ENCODE results near the gene DRICH1.
"Not testable (repeated sequence)": the region's sequence is repeated elsewhere in the genome, so short reads cannot be mapped to it uniquely, and the experiment has no call there.

Gene DRICH1

DNA sequence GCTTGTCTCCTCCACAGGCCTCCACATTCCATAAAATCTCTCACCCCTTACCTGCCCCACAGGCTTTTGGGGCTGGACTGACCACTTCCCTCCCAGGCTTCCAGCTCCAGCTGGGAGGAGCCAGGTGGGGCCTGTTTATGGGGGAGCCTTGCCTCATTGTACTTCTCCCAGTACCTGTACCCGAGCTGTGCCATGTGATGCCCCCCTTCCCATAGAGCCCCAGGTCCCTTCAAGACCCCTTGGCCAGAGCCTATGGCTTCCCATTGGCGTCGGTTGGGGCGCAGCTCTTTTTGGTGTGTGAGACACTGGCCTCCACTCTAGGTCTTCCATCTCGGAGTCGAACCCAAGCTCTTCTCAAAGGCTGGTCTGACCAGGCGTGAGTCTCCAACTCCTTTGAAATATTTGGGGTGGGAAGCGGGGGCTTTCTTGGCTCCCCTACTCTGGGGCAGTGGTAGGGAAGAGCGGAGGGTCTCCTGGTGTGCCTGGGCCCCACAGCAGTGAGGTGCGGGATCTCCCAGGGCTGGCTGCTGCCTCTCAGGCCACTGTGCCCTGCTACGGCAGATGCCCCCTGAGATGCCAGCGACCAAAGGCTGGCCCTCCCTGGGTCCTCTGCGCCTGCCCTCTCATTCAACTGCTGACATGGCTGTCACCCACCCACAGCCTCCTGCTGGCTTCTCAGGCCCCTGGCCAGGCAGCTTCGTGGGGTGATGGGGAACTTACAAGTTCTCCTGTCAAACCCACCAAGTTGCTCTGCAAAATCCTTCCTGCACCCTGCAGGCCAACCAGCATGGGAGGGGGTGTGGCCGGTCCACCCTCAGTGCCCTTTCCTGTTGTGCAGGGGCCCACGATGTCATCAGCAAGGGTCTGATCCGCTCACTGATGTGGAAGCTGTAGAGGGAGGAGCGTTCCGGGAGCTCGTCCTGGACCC lies 25.7 kb downstream of the DRICH1 start:
- in situ Hi-C loops (cut with MboI; ENCODE audit: low pct_unique_long_range_greater_than_20kb, low sequenced_read_pairs): no loop called here
- DNase-seq: no peak

DNA sequence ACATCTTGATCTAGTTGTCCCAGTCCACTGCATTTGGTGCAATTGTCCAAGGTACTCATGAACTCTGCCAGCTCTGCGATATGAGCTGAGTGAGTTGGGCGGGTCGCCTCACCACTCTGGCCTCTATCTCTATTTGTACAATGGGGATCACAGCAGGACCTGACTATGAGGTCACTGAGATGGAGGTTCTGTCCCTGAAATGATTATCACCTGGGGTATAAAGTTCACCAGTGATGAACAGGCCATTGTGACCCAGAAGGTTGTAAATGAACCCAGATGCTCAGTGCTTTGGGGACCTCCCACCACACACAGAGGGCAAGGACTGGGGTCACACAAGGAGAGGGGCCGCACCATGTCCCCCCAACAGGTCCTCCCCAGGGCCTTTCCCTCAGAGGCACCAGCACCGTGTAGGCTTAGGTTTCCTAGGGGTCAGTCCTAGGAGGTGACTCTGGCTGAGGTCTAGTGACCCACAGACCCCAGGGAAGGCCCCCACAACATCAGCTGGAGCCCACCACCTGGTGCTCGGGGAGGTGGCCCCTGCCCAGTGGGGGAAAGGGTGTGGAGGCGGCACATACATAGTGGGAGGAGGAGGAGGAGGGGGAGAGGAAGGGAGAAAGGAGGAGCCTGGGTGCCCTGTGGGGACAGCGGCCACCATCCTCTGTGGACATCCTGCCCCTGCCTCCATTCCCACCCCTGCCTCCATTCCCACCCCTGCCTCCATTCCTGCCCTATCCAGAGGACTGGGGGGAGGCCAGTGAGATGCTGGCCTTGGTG lies 27.0 kb downstream of the DRICH1 start:
- no peak for DNase-seq
- in situ Hi-C loops (cut with MboI; ENCODE audit: low pct_unique_long_range_greater_than_20kb, low sequenced_read_pairs): no loop called here

DNA sequence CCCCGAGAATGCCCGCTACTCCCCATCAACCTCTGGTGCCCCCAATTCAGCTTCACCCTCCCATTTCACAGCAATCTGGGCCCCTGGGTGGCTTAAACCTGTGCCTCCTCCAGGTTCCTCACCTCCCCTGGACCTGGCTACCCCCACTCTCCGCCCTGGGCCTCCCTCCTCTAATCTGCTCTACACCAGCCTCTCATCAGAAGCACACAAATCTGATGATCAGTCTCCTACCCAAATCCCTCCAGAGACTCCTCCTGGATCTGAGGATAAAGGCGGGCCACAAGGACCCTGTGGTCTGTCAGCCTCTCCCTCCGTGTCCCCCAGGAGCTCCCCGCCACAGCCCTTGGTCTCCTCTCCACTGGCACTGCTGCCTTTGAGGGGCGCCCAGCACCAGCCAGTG lies 28.9 kb downstream of the DRICH1 start:
- in situ Hi-C loops (cut with MboI; ENCODE audit: low pct_unique_long_range_greater_than_20kb, low sequenced_read_pairs): no loop called here
- DNase-seq: no peak

DNA sequence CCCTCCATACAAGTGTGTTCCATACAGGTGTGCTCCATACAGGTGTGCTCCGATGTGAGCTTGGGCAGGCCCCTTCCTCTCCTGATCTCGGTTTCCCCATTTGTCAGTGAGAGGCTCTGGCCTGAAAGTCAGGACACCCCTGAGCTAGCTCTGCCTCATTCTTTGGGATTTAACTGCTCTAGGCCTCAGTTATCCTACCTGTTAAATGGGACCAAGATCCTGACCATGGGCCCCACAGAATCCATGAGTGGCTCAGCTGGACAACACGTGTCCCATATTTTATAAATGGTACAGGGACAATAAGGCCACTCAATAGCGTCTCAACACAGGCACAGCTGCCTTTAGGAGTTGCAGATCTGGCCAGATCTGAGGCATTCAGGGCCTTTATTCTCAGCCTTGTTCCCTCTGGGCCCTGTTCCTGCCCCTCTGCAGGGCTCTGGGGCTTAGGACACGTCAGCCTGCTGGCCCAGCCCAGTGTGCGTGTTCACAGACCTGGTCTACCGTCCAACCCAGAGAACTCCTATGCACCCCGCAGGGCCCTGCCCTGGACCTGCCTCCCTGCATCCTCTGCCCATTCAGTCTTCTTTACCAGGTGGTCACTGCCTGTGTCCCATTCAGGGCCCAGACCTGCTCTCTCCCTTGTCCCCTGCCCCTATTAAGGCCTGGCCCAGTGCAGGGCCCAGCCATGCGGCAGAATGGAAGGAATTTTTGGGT lies 33.2 kb downstream of the DRICH1 start:
- in situ Hi-C loops (cut with MboI; ENCODE audit: low pct_unique_long_range_greater_than_20kb, low sequenced_read_pairs): loop anchor here (10.0 kb wide), 1 partner anchor 204 kb away; no protein-coding TSS in a partner anchor

DNA sequence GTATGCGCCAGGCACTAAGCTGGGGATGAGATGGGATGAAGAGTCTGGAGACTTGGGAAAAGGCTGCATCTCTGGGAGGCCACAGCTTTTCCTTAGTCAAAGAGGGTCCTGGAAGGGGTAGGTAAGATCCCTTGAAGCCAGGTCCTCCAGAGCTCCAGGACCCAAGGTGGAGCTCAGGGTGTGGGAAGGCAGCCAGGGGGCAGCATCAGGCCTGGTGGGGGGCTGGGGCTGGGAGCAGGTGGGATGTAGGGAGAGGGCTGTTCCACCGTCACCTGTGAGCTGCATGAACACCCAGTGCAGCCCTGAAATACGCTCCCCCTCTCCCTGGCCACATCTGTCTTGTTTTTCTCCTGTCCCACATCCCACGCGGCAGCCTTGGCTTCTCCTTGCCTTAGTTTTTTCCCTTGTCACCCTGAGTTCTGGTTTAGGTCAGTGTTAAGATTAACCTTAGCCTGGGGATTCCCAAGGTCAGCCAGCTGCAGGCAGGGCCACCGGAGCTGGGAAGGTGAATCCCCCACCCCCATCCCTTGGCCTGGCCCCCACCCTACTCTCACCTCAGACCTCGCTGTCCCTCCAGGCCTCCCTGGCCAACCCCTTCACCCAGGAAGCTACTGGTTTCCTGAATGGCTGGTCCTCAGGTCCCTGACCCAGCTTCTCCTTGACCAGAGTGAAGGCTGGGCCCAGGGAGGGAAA lies 34.4 kb downstream of the DRICH1 start:
- in situ Hi-C loops (cut with MboI; ENCODE audit: low pct_unique_long_range_greater_than_20kb, low sequenced_read_pairs): loop anchor here (10.0 kb wide), 1 partner anchor 203 kb away; no protein-coding TSS in a partner anchor
- not testable (repeated sequence) for DNase-seq

More for the DNA sequence above, 33.2 kb downstream of the DRICH1 start:
- no peak for DNase-seq

DNA sequence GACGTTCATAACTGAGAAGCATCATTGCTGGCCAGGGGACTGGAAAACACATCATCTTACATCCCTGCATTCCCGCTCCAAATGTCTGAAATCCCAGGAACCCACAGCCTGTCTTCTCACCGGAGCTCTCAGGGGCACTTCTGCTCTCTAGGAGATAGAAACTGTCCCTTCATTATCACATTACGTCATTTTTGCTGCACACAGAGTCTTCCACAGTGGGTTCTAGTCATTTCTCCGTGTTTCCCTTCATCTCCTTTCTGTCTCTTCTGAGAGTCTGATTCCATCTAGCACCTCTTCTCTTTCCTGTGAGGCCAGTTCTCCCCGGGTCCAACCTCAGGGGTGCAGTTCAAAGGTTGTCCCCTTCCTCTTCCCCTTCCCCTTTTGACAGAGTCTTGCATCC lies 36.2 kb downstream of the DRICH1 start:
- in situ Hi-C loops (cut with MboI; ENCODE audit: low pct_unique_long_range_greater_than_20kb, low sequenced_read_pairs): loop anchor here (10.0 kb wide), 1 partner anchor 201 kb away; no protein-coding TSS in a partner anchor
- DNase-seq: not testable (repeated sequence)

DNA sequence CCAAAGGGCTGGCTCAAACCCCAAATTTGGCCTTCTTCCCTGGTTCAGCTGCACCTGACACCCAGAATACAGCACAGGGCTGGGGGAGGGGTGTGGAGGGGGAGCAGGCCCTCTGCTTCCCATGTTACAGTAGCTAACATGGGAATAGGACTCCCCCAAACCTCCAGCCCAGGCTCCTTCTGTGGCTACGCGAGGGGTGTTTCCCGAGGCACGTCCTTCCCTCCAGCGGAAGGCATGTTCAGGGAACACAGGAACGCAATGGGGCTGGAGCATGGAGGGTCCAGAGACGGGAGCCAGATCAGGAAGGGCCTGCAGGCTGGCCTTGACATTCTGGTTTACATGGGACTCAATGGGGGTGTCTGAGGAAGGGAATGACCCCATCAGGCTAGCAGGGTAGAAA lies 40.3 kb downstream of the DRICH1 start:
- in situ Hi-C loops (cut with MboI; ENCODE audit: low pct_unique_long_range_greater_than_20kb, low sequenced_read_pairs): loop anchor here (10.0 kb wide), 1 partner anchor 197 kb away; no protein-coding TSS in a partner anchor
- no peak for DNase-seq

DNA sequence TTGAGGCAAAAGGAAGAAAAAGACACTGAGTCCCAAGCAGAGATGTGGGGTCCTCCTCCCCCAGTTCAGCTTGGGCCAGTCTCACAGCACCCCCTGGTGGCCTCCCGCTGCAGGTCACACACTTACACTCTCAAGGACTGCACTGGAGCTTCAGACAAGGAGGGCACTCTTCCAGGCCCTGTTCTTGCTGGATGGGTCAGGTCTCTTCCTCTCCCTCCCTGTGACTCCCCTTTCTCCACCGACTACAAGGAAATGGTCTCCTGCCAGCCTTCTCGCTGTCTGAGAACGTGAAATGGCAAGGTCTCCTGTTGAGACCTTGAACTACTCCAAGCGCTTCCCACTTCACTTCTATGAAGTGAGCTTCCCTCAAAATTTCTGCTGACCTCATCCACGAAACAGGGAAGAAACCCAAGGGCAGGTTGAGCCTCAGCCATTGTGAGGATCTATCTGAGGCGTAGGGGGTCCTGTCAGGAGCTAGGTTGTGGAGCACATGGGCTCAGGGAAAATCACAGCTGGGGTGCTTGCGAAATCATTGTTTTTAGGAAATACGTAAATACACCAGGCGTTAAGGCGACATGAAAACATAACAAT lies 40.8 kb downstream of the DRICH1 start:
- in situ Hi-C loops (cut with MboI; ENCODE audit: low pct_unique_long_range_greater_than_20kb, low sequenced_read_pairs): loop anchor here (10.0 kb wide), 1 partner anchor 196 kb away; no protein-coding TSS in a partner anchor
- DNase-seq: peak; percentile 79

DNA sequence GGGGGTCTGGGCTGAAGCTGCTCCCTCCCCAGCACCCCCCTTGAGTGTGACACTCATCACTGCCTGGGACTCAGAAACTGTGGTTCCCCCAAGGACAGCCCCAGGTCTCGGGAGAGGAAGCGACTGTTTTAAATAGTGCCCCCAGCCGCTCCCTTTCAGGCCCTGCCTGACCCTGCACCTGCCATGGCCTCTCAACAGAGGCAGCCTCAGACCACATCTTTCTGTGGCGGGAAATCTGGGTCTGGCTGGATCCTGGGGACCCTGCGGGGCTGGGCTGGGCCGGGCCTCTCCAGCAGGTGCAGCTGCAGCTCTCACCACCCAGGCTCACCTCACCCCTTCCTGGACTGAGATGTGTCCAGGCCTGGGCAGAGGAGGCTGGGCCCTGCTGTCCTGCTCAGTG lies 48.3 kb downstream of the DRICH1 start:
- in situ Hi-C loops (cut with MboI; ENCODE audit: low pct_unique_long_range_greater_than_20kb, low sequenced_read_pairs): no loop called here
- no peak for DNase-seq

DNA sequence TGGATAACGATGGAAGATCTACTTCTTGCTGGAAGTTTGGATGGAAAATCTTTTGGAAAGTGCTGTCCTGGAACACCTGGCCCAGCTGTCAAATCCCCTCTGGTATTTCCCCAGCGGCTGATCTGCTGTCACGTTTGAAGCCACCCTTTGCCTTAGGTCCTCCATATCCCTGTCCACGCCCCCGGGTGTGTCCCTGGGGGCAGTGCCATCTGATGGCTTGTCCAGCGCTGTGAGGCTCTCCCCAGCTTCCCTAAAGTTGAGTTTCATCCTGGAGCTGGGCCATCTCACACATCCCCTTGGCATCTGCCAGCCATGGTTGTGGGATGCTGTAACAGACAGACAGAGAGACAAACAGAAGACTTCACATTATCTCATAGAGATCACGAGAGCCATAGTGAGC lies 49.0 kb downstream of the DRICH1 start:
- no peak for DNase-seq
- in situ Hi-C loops (cut with MboI; ENCODE audit: low pct_unique_long_range_greater_than_20kb, low sequenced_read_pairs): no loop called here

DNA sequence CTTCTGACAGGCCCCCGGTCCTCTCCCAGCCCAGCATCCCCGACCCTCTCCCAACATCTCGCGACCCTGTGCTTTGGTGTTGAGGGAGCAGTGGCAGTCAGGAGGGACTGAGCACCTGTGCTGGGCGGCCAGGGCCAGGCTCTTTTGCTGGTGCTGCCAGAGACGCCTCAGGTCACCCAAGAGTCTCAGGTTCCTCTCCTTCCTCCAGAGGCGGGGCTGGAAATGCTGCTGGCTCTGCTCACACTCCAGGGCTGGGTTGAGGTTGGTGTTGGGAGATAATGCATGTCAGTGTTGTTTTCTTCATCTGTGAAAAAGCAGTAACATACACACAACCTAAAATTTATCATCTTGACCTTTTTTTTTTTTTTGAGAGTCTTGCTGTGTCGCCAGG lies 50.9 kb downstream of the DRICH1 start:
- no peak for DNase-seq
- in situ Hi-C loops (cut with MboI; ENCODE audit: low pct_unique_long_range_greater_than_20kb, low sequenced_read_pairs): no loop called here

DNA sequence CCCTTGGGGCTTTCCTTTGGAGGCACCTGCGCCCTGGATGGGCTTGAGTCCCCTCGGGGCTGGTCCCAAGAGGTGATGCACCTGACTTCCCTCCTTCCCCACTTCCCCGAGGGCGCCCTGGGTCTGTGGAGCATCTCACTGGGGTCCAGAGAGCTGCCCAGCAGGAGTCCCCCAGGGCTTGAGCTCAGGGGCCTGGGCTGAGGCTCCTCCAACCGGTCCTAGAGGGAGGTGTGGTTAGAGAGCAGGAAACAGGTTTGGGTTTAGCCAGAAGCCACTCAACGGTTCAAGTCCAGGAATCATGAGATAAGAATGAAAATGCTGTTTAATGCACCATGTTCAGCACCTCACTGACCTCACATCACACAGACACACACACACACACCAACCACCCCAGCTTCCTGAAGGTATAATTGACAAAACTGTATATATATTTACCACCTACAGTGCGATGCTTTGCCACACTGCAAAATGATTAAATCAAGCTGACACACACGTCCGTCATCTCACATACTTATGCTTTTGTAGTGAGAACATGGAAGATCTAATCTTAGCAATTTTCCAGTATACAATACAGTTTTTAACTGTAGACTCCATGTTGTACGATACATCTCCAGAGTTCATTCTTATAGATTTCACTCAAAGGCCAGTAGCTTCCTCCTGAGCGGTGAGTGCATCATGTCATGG lies 51.4 kb downstream of the DRICH1 start:
- DNase-seq: peak; percentile 85
- in situ Hi-C loops (cut with MboI; ENCODE audit: low pct_unique_long_range_greater_than_20kb, low sequenced_read_pairs): no loop called here

DNA sequence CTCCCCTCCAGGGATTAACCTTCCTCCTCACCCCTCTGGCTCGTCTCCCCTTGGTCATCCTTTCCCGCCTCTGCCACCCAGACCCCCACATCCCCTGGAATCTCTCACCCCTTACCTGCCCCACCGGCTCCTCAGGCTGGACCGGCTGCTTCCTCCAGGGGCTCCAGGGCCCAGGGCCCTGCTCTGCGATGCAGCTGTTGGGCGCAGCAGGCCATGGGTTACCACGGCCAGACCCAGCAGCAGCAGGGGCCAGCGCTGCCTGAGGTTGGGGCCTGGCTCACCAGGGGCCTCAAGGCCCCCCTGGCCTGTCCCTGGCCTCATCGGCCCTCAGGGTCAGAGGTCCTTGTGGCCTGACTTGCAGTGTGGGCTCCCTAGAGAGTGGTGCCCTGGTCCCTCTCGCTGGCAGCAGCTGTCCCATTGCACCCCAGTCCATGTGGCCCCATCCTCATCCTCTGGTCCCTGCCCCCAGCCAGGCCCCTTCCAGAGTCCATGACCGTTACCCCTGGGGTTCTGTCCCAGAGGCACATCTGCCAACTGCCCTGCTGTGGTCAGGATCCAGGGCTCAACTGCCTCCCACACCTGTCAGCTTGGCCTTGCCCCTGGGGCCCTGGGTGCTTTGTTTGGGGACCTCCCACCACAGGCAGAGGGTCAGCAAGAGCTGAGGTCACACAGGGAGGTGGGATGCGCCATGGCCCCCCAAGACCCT lies 52.1 kb downstream of the DRICH1 start, which contains the start of gene IGLL1:
Gene IGLL1 (minus strand): TSS at position 421 of the 706 bp plus-strand sequence. CDS start 100 bp downstream, at position 321.
- no peak for DNase-seq
- in situ Hi-C loops (cut with MboI; ENCODE audit: low pct_unique_long_range_greater_than_20kb, low sequenced_read_pairs): no loop called here

DNA sequence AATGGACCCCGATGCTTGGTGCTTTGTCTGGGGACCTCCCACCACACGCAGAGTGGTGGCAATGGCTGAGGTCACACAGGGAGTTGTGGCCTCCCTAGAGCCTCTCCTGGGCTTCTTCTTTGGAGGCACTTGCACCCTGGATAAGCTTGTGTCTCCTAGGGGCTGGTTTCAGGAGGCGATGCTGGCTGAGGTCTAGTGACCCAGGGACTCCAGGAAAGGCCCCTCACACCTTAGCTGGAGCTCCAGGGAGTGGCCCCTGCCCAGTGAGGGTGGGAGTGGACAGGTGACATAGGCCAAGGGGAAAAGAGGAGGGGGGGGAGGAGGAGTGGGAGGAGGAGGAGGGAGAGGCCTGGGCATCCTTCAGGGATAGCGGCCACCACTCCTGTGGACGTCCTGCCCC lies 52.8 kb downstream of the DRICH1 start:
- no peak for DNase-seq
- in situ Hi-C loops (cut with MboI; ENCODE audit: low pct_unique_long_range_greater_than_20kb, low sequenced_read_pairs): no loop called here

DNA sequence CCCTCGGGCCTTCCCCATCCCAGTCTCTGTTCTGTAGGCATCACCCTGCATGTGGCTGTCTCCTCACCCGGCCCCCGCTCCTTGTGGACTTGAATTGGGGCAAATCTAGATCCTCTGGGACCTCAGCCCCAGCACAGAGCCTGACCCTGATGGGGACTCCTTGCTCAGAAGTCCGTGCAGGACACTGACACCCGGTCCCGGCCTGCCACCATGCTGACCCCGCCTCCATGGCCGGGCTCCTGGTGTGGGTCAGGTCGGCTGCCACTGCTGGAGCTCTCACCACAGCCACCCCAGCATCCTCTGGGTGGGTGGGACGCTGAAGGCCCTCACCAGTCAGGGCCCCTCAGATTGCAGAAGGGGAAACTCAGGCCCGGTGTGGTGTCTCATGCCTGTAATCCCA lies 53.8 kb downstream of the DRICH1 start:
- in situ Hi-C loops (cut with MboI; ENCODE audit: low pct_unique_long_range_greater_than_20kb, low sequenced_read_pairs): no loop called here
- DNase-seq: no peak

DNA sequence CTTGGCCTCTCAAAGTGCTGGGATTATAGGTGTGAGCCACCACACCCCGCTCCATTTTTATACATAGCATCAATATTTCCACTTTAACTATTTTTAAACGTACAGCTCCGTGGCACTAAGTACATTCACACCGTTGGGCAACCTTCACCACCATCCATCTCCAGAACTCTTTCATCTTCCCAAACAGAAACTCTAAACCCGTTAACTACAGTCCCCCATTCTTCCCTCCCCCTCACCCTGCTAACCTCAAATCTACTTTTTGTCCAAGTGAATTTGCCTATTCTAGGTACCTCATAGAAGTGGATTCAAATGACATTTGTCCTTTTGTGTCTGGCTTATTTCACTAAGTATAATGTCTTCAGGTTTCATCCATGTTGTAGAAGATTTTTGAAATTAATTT lies 55.4 kb downstream of the DRICH1 start:
- DNase-seq: no peak
- in situ Hi-C loops (cut with MboI; ENCODE audit: low pct_unique_long_range_greater_than_20kb, low sequenced_read_pairs): no loop called here

DNA sequence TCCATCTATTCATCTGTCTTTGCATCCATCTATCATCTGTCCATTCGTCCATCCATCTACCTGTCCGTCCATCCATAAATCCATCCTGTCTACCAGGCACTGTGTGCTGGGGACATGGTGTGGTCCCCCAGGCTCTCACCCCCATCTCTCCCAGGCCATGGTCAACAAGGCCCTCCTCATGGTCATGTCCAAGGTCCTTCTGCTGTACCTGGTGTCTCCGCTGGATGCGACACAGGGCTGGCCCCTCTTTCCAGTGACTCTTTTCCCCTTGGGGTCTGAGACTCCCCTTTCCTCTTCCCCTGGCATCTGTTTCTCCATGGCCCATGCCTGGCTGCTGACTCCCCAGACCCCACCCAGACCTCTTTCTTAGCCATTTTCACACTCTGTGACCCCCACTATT lies 56.5 kb downstream of the DRICH1 start:
- in situ Hi-C loops (cut with MboI; ENCODE audit: low pct_unique_long_range_greater_than_20kb, low sequenced_read_pairs): no loop called here
- no peak for DNase-seq

Measured in KBM-7 (cell line).